NCI-H2107 treated with DMSO at 0.1 percent for 48 hours (cell line): ENCODE measurements around the gene RPS3A.
"Not testable (repeated sequence)": the region's sequence is repeated elsewhere in the genome, so short reads cannot be mapped to it uniquely, and the experiment has no call there.

Experiments used
- DNase-seq: peaks from one replicate; lab custom pipeline; 2025; ENCODE audit not compliant: unreplicated experiment; lab: John Stamatoyannopoulos, UW

The RPS3A gene

GRCh38 chr4:151114338-151114737 lies 14.9 kb downstream of the RPS3A start:
- no peak for DNase-seq

GRCh38 chr4:151114986-151115385 lies 15.6 kb downstream of the RPS3A start:
- no peak for DNase-seq

GRCh38 chr4:151117371-151117962 lies 18.0 kb downstream of the RPS3A start:
- DNase-seq: peak; percentile 65

GRCh38 chr4:151129796-151130195 lies 30.4 kb downstream of the RPS3A start:
- no peak for DNase-seq

- DNase-seq: no peak
Measured at GRCh38 chr4:151133311-151133710, 33.9 kb downstream of the RPS3A start.

GRCh38 chr4:151136048-151136447 lies 36.6 kb downstream of the RPS3A start:
- not testable (repeated sequence) for DNase-seq

- no peak for DNase-seq
Measured at GRCh38 chr4:151139814-151140213, 40.4 kb downstream of the RPS3A start.

- DNase-seq: no peak
Measured at GRCh38 chr4:151142758-151143157, 43.3 kb downstream of the RPS3A start.

GRCh38 chr4:151143162-151143561 lies 43.7 kb downstream of the RPS3A start:
- DNase-seq: no peak

GRCh38 chr4:151143811-151144210 lies 44.4 kb downstream of the RPS3A start:
- DNase-seq: no peak

GRCh38 chr4:151144329-151145072 lies 45.1 kb downstream of the RPS3A start:
- DNase-seq: no peak

- DNase-seq: no peak
Measured at GRCh38 chr4:151147000-151147399, 47.6 kb downstream of the RPS3A start.

GRCh38 chr4:151148261-151148660 lies 48.8 kb downstream of the RPS3A start:
- no peak for DNase-seq

- no peak for DNase-seq
Measured at GRCh38 chr4:151150821-151151580, 51.6 kb downstream of the RPS3A start.

GRCh38 chr4:151152028-151152427 lies 52.6 kb downstream of the RPS3A start:
- DNase-seq: no peak

- DNase-seq: no peak
Measured at GRCh38 chr4:151153585-151153984, 54.2 kb downstream of the RPS3A start.
